Measurements from ENCODE around the gene SPDYE1.
A peak's percentile ranks its signal among the peaks of the same experiment; 100 is the strongest.
"Not testable (repeated sequence)": the region's sequence is repeated elsewhere in the genome, so short reads cannot be mapped to it uniquely, and the experiment has no call there.

SPDYE1 gene

DNA sequence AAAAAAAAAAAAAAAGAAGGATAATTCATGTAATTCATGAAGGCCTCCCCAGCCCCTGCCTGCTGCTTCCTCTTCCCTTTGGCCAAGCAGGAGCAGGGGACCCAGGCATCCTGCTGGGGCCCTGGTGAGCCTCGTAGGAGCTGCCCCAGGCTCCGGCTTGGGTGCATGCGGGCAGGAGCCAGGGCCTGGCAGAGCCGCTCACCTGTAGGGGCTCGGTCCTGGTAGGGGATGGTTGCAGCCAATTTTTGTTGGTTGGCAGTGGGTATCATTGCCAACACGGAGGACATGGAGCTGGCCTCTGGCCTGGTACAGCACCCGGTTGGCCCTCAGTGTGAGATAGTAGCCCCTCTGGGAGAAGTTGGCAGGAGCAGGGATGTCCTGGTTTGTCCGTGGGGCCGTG is 10.2 kb upstream of the SPDYE1 start:
- not testable (repeated sequence) for DNase-seq (ENCODE audit: low read depth, low spot score); H3K4me3 ChIP-seq (ENCODE audit: low read length)

- DNase-seq (ENCODE audit: low read depth, low spot score); H3K4me3 ChIP-seq (ENCODE audit: low read length): not testable (repeated sequence)
These were observed 7.6 kb upstream of the SPDYE1 start for GRCh38 chr7:43990011-43990585.

DNA sequence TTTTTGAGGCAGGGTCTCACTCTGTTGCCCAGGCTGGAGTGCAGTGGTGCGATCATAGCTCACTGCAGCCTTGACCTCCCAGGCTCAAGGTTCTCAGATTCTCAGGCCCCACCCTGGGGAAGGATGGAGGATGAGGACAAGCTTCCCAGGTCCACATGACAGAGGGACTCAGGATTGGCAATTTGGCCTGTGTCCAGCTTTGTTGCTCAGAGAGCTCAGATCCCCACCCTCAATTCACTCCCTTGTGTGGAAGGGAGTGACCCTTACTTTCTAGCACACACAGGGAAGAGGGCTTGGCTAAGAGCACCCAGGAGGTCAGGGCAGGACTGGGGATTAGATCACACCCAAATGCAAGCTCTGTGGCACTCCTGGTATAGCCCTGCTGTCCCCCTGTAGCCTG is 6.9 kb upstream of the SPDYE1 start:
- not testable (repeated sequence) for H3K4me3 ChIP-seq (ENCODE audit: low read length); DNase-seq (ENCODE audit: low read depth, low spot score)

GRCh38 chr7:43992896-43993295 is 4.8 kb upstream of the SPDYE1 start:
- H3K4me3 ChIP-seq (ENCODE audit: low read length), result not testable (repeated sequence)

GRCh38 chr7:43994681-43995080 is 3.0 kb upstream of the SPDYE1 start:
- not testable (repeated sequence) for DNase-seq (ENCODE audit: low read depth, low spot score); H3K4me3 ChIP-seq (ENCODE audit: low read length)

More at GRCh38 chr7:43992896-43993295, 4.8 kb upstream of the SPDYE1 start:
- DNase-seq (ENCODE audit: low read depth, low spot score), result not testable (repeated sequence)

DNA sequence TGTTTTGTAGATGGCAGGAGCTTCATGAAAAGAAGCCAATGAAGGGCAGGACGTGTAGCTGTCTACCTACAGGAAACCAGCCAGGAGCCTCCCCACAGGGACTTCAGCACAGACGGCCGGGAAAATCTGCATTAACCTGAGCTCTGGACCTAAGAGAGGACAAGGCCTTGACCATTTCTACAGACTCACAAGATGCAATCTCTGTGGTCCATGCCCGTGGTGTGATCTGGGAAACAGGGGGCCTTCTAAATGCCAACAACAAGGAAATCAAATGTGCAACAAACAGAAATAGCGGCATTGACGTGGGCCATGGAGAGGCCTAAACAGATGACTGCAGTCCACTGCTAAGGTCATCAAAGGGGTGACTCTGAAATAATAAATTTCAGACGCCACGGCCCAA is 14.4 kb downstream of the SPDYE1 start:
- not testable (repeated sequence) for DNase-seq (ENCODE audit: low read depth, low spot score); H3K4me3 ChIP-seq (ENCODE audit: low read length)

DNA sequence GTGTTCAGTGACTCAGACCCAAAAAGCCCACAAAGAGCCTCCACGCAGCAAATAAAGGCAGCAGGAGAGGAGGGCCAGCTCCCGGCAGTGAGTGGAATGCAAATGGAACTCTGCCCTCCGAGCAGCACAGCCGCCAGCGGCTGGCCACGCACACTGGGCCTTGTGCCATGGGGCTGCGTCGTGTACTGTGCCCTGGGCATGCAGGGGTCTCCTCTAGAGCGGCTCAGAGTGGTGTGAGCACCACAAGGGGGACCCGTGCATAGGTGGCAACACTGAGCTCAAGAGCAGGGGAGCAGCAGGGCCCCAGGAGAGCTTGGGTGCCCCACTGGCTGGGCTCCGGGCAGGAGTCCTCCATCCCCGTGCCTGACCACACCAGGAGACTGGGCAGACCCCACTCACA is 17.4 kb downstream of the SPDYE1 start:
- not testable (repeated sequence) for H3K4me3 ChIP-seq (ENCODE audit: low read length); DNase-seq (ENCODE audit: low read depth, low spot score)

GRCh38 chr7:44018857-44019807 is 21.4 kb downstream of the SPDYE1 start:
- H3K4me3 ChIP-seq (ENCODE audit: low read length), result peak overlapping the region; percentile 69
- peak; percentile 95 for DNase-seq (ENCODE audit: low read depth, low spot score)

DNA sequence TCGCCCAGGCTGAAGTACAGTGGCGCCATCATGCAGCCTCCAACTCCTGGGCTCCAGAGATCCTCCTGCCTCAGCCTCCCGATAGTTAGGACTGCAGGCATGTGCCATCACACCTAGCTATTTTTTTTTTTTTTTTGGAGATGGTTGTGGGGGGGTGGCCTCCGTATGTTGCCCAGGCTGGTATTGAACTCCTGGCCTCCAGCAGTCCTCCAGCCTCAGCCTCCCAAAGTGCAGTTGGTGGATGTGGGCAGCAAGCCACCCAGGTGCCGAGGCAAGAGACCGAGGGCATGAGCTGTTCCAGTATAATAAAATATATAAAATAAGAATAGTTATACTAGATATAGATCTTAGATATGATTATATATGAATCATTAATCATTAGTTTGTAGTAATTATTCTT is 22.1 kb downstream of the SPDYE1 start:
- DNase-seq (ENCODE audit: low read depth, low spot score); H3K4me3 ChIP-seq (ENCODE audit: low read length): not testable (repeated sequence)

- H3K4me3 ChIP-seq (ENCODE audit: low read length); DNase-seq (ENCODE audit: low read depth, low spot score): not testable (repeated sequence)
These were observed 24.4 kb downstream of the SPDYE1 start for GRCh38 chr7:44022069-44022468.

DNA sequence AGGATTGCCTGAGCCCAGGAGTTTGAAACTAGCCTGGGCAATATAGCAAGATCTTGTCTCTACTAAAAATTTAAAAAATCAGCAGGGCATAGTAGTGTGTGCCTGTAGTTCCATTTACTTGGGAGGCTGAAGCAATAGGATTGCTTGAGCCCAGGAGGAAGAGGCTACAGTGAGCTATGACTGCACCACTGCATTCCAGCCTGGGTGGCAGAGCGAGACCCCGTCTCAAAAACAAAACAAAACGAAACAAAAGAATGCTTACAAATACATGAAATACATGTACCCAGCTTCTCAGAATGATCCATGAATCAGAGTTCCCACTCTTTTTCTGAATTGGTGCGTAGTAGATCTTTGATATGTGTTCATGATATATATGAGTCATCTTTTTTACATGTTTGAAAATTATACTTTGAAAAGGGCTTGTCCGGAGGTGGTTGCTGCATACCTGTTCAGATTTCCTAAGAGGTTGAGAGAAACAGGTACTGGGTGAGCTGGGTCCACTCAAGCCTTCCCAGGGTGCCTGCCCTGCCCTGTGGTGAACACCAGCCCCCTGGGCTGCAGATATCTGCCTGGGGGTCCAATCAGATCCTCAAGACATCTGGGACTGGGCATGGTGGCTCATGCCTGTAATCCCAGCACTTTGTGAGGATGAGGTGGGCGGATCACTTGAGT is 25.2 kb downstream of the SPDYE1 start:
- H3K4me3 ChIP-seq (ENCODE audit: low read length); DNase-seq (ENCODE audit: low read depth, low spot score): not testable (repeated sequence)

GRCh38 chr7:44029433-44029832 is 31.7 kb downstream of the SPDYE1 start:
- DNase-seq (ENCODE audit: low read depth, low spot score); H3K4me3 ChIP-seq (ENCODE audit: low read length): not testable (repeated sequence)

GRCh38 chr7:44030029-44030428 is 32.3 kb downstream of the SPDYE1 start:
- DNase-seq (ENCODE audit: low read depth, low spot score); H3K4me3 ChIP-seq (ENCODE audit: low read length): not testable (repeated sequence)

- not testable (repeated sequence) for H3K4me3 ChIP-seq (ENCODE audit: low read length); DNase-seq (ENCODE audit: low read depth, low spot score)
These were observed 33.6 kb downstream of the SPDYE1 start for GRCh38 chr7:44031319-44031718.

GRCh38 chr7:44032031-44032430 is 34.3 kb downstream of the SPDYE1 start:
- not testable (repeated sequence) for DNase-seq (ENCODE audit: low read depth, low spot score); H3K4me3 ChIP-seq (ENCODE audit: low read length)

DNA sequence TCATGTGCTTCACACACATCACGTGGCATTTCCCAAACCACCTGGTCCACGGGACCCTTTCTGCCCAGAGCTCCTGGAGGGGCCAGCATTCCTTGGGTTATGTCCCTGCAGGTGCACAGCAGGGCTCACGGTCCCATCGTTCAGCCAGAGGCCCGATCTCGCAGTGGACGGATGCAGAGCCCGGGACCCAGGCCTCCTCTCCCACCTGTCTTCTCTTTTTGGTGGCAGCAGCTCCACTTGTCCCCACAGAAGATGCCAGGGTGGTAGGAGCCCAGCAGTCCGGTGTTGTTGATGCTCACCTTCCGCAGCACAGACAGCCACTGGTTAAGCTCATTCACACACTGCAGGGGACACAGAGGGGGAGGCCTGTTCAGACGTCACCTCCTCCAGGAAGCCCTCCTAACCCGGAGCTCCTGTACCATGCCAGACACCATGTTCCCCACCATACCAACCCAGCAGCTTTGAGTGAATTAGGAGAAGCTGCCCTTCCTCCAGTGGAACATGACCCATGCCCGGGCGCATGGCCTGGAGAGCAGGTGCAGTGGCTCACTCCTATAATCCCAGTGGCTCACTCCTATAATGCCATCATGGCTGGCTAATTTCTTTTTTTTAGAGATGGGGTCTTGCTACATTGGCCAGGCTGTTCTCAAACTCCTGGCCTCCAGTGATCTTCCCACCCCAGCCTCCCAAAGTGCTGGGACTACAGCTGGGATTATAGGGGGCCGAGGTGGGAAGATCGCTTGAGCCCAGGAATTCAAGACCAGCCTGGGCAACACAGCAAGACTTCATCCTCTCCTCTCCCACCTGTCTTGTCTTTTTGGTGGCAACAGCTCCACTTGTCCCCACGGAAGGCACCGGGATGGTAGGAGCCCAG is 36.5 kb downstream of the SPDYE1 start:
- DNase-seq (ENCODE audit: low read depth, low spot score); H3K4me3 ChIP-seq (ENCODE audit: low read length): not testable (repeated sequence)

DNA sequence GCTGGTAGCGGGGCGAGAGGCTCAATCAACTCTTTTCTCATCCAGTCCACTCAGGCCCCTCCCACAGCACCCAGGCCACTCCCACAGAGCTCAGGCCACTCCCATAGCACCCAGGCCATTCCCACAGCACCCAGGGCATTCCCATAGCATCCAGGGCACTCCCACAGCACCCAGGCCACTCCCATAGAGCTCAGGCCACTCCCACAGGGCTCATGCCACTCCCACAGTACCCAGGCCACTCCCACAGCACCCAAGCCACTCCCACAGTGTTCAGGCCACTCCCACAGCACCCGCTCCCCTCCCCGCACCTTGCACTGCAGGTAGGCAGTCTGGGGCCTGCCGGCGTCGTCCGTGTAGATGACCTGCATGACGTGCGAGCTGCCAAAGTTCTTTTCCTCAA is 38.7 kb downstream of the SPDYE1 start:
- not testable (repeated sequence) for H3K4me3 ChIP-seq (ENCODE audit: low read length); DNase-seq (ENCODE audit: low read depth, low spot score)

DNA sequence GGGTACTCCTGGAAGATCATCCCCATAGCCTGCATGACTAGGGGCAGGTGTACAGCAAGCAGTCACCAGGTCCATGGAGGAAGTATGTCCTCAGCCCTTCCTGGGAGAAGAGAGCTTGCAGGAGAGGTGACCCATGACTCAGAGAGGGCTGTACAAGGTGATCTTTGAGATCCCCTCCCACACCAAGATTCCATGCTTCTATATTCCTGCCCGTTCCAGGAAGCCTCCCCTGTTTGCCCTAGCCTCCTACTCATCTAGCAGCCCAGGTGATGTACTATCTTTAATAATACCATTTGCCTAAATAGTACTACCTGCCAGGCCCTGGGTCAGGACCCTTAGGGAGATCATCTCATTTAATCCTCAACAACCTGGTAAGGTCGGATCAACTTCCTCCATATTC is 40.3 kb downstream of the SPDYE1 start:
- not testable (repeated sequence) for H3K4me3 ChIP-seq (ENCODE audit: low read length); DNase-seq (ENCODE audit: low read depth, low spot score)

DNA sequence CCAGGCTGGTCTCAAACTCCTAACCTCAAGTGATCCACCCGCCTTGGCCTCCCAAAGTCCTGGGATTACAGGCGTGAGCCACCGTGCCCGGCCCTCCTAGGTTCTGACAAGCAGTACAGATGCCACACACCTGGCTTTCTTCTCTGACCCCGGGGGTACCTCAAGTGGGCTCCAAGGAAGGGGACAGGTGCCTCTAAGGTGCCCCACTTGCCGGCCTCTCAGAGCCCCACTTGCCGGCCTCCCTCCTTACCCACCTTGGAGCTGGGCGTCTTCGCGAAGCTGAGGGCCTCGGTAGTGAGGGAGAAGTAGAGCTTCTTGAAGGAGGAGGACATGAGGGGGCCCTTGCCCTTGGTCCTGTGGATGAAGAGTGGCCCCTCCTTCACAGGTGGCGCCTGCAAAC is 40.9 kb downstream of the SPDYE1 start:
- H3K4me3 ChIP-seq (ENCODE audit: low read length); DNase-seq (ENCODE audit: low read depth, low spot score): not testable (repeated sequence)
